ENCODE results near the gene CNGA1.

- TF ChIP-seq CTCF (IDR thresholded peaks at IDR 0.05; ENCODE audit: borderline replicate concordance, extremely low read depth, low read length, poor library complexity, severe bottlenecking): no peak
- TF ChIP-seq EZH2 (IDR thresholded peaks at IDR 0.05; ENCODE audit: borderline replicate concordance, low read depth, low read length, severe bottlenecking): no peak
Observed at GRCh38 chr4:47915378-47915777, 101.1 kb downstream of the CNGA1 start.
